NCI-H2171 treated with DMSO at 0.1 percent for 48 hours (cell line): ENCODE data around the gene FBXO42.
A peak's percentile ranks its signal among the peaks of the same experiment; 100 is the strongest.
"Not testable (repeated sequence)": the region's sequence is repeated elsewhere in the genome, so short reads cannot be mapped to it uniquely, and the experiment has no call there.

Source experiments
- DNase-seq: peaks from one replicate; lab custom pipeline; 2025; lab: John Stamatoyannopoulos, UW

FBXO42 gene

GRCh38 chr1:16243936-16244649, 108.2 kb downstream of the FBXO42 start:
- DNase-seq = peak; percentile 81

DNA sequence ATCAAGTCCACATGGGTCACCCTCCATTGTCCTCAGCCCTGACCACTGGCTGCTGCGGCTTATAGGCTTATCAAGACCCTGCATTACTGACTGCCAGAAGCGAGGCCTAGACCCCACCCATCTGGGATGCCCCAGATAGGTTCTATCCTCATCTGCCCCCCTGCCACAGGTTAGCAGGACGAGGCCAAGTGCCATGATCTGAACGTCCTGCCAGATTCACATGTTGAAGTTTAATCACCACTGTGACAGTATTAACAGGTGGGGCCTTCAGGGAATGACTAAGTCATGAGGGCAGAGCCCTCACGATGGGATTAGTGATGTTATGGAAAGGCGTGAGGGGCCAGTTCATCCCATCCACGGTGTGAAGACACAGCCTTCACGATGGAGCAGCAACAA, 109.1 kb downstream of the FBXO42 start:
- no peak for DNase-seq

DNA sequence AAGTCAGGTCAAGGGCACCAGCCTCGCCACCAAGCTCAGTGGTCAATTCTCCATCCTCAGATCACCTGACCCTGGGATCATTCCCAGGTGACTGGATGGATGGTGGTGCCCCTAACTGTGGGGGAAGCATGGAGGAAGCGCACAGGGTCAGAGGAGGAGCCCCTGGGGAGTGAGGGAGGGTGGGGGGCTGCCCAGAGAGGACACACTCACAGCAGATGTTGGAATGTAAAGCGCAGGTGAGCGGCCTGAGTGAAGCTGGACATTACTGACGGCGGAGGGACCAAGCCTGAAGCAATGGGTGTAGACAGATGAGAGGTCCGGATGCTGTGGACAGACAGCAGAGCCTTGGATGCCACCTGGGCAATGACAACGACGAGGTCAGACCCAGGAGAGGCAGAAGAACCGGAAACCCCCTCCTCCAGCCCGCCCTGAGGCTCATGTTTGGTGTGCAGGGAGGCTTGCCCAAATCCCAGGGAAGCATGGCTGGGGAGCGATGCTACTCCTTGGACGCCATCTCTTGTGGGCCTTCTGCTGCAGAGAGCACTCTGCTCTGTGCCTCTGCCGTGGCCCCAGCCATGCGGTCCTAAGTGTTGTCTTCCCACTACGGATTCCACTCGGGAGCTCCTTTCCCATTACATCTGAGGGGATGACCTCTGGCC, 109.6 kb downstream of the FBXO42 start:
- DNase-seq = no peak

DNA sequence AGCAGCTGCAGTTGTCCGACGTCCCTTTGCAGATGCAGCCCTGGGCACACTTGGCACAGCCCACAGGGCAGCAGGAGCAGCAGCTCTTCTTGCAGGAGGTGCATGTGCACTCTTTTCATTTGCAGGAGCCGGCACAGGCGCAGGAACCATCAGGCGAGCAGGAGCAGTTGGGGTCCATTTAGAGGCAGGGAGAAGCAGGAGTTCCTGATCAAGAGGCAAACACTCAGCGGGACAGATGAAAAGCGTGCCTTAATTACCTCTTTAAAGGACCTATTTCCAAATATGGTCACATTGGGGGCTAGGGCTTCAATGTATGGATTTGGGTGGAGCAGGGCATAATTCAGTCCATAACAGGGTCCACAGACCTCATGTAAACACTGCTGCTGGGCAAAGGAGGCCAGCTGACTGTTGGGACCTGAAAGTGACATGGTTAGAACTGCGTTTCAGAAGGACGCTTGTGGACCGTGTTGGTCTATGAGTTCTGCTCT, 111.0 kb downstream of the FBXO42 start:
- no peak for DNase-seq

GRCh38 chr1:16239972-16240491, 112.2 kb downstream of the FBXO42 start:
- DNase-seq = no peak

GRCh38 chr1:16237343-16237830, 114.9 kb downstream of the FBXO42 start:
- DNase-seq = no peak

- peak; percentile 90 for DNase-seq
These were observed 115.6 kb downstream of the FBXO42 start, which contains the start of gene CPLANE2 for GRCh38 chr1:16236511-16237342. Gene CPLANE2 (minus strand): TSS chr1:16237183. CDS start chr1:16236742, 441 bp downstream.

GRCh38 chr1:16235944-16236510, 116.3 kb downstream of the FBXO42 start:
- DNase-seq = peak; percentile 81

- DNase-seq = no peak
These were observed 116.9 kb downstream of the FBXO42 start for GRCh38 chr1:16235347-16235746.

GRCh38 chr1:16233431-16233830, 118.8 kb downstream of the FBXO42 start:
- DNase-seq = no peak

DNA sequence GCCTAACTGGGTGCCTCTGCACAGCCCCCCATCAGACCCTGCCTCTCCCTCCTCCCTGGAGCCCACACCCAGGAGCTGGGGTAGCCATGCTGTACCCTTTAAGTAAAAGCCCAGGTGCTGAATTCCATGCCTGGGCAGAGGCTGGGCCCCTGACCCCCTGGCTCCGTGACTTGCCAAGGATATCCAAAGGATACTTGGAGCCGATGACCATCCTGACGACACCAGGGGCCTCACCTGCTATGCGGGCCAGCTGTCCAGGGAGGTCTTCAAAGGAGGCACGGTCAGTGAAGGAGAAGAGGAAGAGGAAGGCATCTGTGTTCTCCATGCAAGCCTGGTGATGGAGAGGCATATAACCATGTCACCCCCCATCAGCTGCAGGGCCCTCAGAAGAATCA, 120.0 kb downstream of the FBXO42 start:
- DNase-seq = no peak

DNA sequence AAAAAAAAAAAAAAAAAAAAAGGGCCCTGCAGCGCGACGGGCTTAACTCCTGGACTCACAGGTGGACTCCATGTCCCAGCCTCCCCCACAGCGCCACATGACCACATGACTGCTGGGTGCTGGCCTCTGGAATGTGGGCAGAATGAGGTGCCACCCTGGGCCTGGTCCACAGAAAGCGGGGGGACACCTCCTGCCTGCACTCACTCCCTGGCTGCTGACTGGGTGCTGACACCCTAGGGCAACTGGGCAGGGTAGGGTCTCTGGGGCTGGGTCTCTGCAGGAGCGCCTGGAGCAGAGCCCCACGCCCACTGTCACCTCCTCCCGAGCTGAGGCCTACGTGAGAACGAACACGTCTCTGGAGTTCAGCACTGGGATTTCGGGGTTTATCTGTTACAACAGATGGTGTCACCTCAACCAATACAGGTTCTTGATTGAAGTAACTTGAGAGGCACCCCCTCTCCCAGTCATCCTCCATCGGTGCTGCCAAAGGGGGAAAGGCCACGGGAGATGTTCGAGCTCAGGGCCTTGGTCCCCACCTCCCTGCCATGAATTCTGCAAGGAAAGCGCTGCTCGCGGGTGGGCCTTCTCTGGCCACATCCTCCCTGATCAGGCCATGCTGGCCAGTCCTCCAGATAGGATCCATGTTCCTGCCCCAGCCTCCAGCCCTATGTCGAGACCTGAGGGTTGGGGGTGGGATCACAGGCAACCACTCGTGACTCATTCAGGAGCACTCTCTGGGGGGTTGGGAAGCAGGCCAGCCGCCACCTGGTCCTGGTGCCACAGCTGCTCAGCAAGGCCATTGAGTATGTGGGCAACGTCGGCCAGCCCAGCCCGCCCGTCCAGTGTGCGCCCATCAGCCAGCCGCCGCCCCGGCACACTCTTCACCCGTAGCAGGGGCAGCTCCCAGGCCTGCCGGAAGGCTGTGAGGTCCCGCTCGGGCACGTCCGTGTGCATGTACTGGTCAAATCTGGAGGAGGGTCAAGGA, 120.7 kb downstream of the FBXO42 start:
- peak; percentile 37 for DNase-seq

- no peak for DNase-seq
These were observed 121.5 kb downstream of the FBXO42 start for GRCh38 chr1:16230744-16231143.

- DNase-seq = no peak
These were observed 122.1 kb downstream of the FBXO42 start for GRCh38 chr1:16229976-16230740.

- DNase-seq = peak; percentile 74
These were observed 125.6 kb downstream of the FBXO42 start for GRCh38 chr1:16226490-16227179.

DNA sequence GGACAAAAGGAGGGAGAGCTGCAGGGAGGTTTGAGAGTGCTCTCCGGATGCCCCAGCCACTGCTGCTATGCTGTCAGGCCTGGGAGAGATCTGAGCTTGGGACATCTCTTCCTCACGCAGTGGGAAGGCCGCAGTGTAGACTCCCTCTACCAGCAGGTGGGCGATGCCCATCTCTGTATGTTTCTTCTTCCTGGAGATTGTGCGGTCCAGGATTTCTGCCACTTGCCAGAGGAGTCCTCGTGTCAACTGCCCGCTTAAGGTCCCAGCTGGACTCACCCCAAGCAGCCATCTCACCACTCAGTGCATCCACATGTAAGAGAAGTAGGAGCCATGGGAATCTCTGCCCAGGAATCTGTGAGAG, 126.2 kb downstream of the FBXO42 start:
- no peak for DNase-seq

DNA sequence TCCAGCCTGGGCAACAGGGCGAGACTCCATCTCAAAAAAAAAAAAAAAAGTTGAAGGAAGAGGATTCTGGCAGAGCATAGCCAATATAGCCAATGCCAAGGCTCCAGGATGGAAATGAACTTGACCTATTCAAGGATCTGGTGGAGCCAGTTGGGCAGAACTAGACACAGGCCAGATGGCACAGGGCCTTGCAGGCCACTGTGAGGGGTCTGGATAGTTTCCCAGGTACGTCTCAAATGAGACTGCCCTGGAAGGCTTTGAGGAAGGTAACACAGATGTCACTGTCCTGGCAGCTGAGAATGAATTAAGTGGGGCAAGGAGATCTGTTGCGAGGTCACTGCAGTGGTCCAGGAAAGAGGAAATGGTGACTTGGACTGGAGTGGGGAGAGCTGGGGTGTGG, 127.8 kb downstream of the FBXO42 start:
- no peak for DNase-seq

DNA sequence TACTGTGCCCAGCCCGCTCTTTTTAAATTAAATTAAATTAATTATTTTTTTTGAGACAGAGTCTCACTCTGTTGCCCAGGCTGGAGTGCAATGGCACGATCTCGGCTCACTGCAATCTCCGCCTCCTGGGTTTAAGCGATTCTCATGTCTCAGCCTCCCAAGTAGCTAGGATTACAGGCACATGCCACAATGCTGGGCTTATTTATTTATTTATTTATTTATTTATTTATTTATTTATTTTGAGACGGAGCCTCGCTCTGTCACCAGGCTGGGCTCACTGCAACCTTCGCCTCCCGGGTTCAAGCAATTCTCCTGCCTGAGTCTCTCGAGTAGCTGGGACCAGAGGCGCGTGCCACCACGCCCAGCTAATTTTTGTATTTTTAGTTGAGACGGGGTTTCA, 129.6 kb downstream of the FBXO42 start:
- not testable (repeated sequence) for DNase-seq

DNA sequence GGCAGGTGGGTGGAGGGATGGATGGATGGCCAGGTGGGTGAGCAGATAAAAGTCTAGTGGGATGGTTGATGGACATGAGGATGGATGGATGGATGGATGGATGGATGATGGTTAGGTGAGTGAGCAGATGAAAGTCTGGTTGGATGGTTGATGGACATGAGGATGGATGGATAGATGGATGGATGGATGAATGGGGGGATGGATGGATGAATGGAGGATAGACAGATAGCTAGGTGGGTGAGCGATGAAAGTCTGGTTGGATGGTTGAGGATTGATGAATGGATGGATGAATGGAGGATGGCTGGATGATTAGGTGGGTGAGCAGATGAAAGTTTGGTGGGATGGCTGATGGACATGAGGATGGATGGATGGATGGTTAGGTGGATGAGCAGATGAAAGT, 130.8 kb downstream of the FBXO42 start:
- DNase-seq = no peak
